UCSD-AML1 (cell line): ENCODE results near the gene BMP8A.

Source experiments
- DNase-seq: peaks from one replicate; lab custom pipeline; 2025; ENCODE audit not compliant: unreplicated experiment; lab: John Stamatoyannopoulos, UW

BMP8A gene

DNA sequence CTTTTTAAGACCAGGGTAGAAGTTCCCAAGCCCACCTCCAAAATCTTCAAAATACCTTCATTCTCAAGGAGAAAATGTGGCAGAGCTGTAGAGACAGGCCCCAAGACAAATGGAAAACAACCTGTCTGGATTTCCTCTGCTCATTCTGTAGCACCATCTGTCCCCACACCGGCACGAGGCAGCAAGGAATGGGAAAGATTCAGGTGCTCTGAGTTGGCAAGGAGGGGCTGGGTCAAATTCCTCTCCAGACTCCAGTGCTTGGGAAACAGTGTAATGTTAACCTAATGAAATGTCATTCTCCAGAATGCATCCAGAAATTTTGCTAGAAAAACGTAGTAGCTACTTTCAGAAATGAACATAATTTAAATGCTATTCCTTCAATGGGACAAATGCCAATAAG lies 75.9 kb downstream of the BMP8A start:
- no peak for DNase-seq

DNA sequence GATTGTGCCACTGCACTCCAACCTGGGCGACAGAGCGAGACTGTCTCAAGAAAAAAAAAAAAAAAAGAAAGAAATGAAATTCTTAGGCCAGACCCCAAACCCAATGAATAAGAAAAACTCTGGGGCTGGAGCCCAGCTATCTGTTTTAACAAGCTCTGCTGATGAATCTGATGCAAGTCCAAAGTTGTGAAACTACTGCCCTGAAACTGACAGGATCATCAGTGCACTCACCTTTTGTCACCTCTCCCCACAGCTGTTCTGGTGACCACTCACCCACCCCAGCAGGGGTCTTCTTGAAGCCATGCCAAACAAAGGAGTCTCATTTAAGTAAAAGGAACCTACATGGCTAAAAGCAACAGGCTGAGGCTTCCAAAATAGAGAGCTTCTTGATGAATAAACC lies 76.8 kb downstream of the BMP8A start:
- no peak for DNase-seq

DNA sequence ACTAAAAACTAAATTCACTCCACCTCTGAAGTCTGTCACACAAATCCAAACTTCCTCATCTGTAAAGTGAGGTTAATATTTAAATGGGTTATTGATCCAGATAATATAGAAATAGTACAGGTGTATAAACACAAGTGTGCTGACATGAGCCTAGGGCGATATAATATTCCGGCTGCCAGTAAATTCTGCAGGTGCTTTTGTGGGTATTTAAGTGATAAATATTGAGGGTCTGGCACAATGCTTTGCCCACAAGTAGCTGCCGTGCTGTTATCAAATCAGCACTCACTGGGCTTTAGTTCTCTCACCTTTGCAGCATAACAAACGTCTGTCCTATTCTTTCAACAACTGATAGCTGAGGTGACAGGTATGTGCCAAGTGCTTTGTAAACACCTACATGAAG lies 77.6 kb downstream of the BMP8A start:
- DNase-seq, result no peak

DNA sequence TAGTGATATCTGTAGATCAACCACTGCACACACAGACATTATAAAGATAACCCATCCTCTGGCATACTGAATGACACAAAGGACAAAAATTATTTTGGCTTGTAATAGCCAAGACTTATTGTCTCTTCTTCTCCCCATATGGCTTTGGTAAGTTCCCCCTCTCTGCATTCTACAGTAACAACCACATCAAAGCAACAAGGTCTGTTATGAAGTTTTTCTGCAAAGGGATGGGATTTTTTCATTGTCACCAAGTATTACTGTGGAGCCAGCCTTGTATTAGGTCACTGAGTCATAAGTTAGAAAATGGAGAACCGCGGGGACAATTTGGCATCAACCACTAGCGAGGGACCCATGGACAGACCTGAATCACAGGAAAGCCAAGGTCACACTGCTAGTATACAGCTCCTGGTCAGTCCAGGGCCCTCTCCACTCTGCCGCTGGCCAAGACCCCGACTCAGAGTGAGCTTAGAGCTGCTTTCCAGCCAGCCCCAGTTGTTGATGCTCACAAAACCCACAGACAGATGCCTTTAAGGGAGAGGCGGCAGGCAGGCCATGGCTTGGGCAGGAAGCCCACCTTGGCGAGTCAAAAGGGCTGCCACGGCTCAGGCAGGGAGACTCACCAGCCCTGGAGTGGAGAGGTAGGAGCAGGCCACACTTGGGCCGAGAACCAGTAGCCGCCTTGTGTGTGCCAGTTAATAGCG lies 79.2 kb downstream of the BMP8A start:
- DNase-seq, result no peak

DNA sequence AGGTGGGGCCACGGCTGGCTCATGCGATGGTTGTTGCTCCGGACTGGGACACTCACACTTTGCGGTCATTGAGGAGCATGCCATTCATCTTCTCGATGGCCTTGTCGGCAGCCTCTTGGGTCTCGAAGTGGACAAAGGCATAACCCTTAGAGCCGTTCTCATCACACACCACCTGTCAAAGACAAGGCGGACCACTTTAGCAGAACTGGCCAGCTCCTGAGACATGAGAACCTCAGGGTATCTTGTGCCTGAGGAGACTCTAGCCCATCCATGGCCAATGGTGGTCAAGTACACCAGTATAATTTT lies 79.7 kb downstream of the BMP8A start:
- no peak for DNase-seq

DNA sequence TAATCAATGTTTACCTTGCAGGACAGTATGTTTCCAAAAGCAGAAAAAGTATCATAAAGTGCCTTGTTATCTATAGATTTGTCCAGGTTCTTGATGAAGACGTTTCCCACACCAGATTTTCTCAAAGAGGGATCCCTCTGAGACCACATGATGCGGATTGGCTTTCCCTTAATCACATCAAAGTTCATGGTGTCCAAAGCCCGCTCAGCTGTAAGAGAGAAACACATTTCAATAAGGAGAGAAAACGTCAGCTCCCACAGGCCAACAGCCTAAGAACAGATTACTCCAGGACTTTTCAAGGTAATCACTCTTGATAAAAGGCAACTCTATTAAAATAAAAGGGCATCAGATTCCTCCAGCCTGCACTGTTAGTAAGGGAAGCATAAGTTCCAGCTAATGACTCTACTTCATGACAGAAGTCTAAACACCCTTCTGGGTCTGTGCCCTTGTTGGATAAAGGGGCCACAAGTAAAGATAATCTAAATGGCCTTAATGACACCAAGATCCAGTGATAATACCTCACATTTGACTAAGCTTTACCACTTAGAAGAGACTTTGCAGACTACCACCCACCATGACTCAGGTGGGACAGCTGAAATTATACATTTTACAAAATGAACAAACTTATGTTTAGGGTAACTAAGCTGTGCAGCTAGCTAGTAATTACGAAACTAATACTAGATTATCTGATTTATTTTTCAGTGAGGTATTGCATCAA lies 81.1 kb downstream of the BMP8A start:
- no peak for DNase-seq

DNA sequence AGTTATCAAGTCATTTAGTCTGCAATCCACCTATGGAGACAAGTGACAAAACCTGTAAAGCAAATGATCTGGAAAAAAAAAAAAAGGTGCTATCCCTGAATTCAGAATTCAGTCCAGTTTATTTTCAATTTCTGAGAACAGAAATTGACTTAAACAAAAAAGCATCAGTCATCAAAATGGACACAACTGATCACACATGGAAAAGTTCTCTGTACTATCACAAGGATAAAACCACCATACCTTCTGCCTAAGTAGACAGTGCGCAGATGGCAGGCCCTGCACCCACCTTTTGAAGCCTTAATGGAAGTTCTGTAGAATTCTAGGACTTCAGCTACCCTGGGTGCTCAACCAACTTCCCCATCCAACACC lies 81.6 kb downstream of the BMP8A start:
- DNase-seq, result no peak

DNA sequence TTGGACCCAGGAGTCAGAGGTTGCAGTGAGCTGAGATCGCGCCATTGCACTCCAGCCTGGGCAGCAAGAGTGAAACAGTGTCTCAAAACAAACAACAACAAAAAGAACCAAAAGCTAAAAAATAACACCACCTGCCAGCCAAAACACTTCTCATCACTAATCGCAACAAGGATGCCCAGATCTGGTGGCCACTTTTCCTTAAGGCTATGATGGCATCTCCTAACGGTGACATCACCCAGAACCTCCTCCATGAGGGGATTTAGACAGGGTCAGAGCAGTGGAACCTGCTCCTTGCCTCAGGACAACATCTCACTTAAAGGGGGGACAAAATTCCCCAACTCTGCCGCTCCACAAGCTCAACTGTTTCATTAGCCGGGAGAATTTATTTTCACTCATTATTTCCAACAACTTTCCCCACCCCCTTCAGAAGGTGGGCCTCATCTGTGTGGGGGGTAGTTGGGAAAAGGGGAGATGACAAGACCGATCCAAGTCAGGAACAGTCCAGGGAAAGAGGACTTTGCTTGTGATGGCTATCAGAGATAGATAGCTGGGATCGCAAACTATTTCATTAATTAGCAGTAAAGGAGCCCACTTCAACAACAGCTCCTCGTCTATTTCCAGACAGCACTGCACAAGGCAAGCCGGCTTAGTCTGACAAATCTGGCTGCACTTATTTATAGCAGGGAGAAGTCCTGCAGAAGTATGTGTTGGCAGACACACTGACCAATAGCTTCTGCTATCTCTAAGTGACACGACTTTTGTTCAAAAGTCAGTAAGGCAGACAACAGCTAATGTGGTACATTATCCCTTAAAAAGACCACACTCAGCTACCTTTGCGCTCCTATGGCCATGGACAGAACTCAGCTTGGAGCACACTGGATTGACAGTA lies 82.5 kb downstream of the BMP8A start:
- DNase-seq, result no peak

DNA sequence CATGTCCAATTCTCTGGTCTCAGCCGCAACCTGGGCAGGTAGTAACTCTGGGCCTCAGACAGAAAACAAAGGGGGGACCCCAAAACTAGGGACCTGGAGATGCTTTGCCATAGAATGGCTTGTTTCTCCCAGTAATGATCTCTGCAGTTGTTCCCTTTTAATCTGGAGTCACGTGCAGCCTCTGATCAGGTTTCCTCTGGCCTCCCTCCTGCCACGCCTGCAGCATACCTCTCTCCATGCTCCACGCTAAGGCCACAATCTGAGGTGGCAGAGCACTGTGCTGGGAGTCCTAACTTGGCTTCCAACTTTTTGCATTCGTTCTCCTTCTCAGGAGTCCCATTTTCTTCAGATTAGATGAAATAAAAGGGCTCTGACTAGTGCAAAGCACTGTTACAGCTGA lies 83.2 kb downstream of the BMP8A start:
- no peak for DNase-seq
